HepG2 (cell line): ENCODE results near the gene GMEB2. TPM values are rescaled to one million over a fixed set of nuclear protein-coding genes. Genes with fewer than 3 reads are reported as not detected.

Experiments used
- AKAP8 ChIP-seq: sonication (generic); formaldehyde crosslinking; IDR thresholded peaks from 2 replicates; pipeline ENCODE4 v1.5.1; 2020; ENCODE audit warnings: mild to moderate bottlenecking, missing genetic modification reagents
- CCAR2 ChIP-seq: fragments of 200-400 bp; formaldehyde crosslinking; optimal IDR thresholded peaks from 2 replicates; pipeline ENCODE3; 2018; ENCODE audit warnings: low read depth, mild to moderate bottlenecking, low read length, moderate library complexity
- FOXC1 ChIP-seq: sonication (generic); formaldehyde crosslinking; IDR thresholded peaks from 2 replicates; pipeline ENCODE4 v1.8.0; 2022; ENCODE audit warnings: mild to moderate bottlenecking, missing genetic modification reagents, borderline replicate concordance
- GTF3A ChIP-seq: sonication (generic); formaldehyde crosslinking; conservative IDR thresholded peaks from 2 replicates; pipeline ENCODE4 v1.4.0; 2020; ENCODE audit warnings: mild to moderate bottlenecking, missing genetic modification reagents
- KDM5B ChIP-seq: sonication (generic); formaldehyde crosslinking; IDR thresholded peaks from 2 replicates; pipeline ENCODE4 v1.4.0; 2020; ENCODE audit warnings: missing genetic modification reagents, mild to moderate bottlenecking, borderline replicate concordance
- KDM6A ChIP-seq: IDR thresholded peaks from 2 replicates; pipeline ENCODE4 v1.6.1; 2016; ENCODE audit warnings: low read depth
- KLF12 ChIP-seq: sonication (generic); formaldehyde crosslinking; IDR thresholded peaks from 2 replicates; pipeline ENCODE4 v1.4.0; 2020; ENCODE audit warnings: missing genetic modification reagents, borderline replicate concordance
- MAF1 ChIP-seq: sonication (generic); formaldehyde crosslinking; IDR thresholded peaks from 2 replicates; pipeline ENCODE4 v1.5.0; 2020; ENCODE audit warnings: missing genetic modification reagents, borderline replicate concordance
- ONECUT2 ChIP-seq: sonication (generic); formaldehyde crosslinking; IDR thresholded peaks from 2 replicates; pipeline ENCODE4 v1.4.0; 2020; ENCODE audit warnings: missing genetic modification reagents
- RFX1 ChIP-seq: fragments of 450-650 bp; IDR thresholded peaks from 2 replicates; pipeline ENCODE4 v1.6.1; 2017
- SNAPC2 ChIP-seq: sonication (generic); formaldehyde crosslinking; IDR thresholded peaks from 2 replicates; pipeline ENCODE4 v1.8.1; 2022; ENCODE audit warnings: mild to moderate bottlenecking, missing genetic modification reagents
- TCF7L2 ChIP-seq: IDR thresholded peaks from 2 replicates; pipeline ENCODE4 v1.6.1; 2011; ENCODE audit warnings: mild to moderate bottlenecking, low read depth, low read length, moderate library complexity
- TOE1 ChIP-seq: sonication (generic); formaldehyde crosslinking; IDR thresholded peaks from 2 replicates; pipeline ENCODE4 v1.4.0; 2020; ENCODE audit warnings: mild to moderate bottlenecking, missing genetic modification reagents
- ZNF350 ChIP-seq: sonication (generic); formaldehyde crosslinking; IDR thresholded peaks from 2 replicates; pipeline ENCODE4 v1.4.0; 2020; ENCODE audit warnings: mild to moderate bottlenecking, low read depth, missing genetic modification reagents, borderline replicate concordance
- ZNF557 ChIP-seq: sonication (generic); formaldehyde crosslinking; IDR thresholded peaks from 2 replicates; pipeline ENCODE4 v1.4.0; 2020; ENCODE audit warnings: missing genetic modification reagents
- ZNF570 ChIP-seq: sonication (generic); formaldehyde crosslinking; IDR thresholded peaks from 2 replicates; pipeline ENCODE4 v1.4.0; 2020; ENCODE audit warnings: mild to moderate bottlenecking, missing genetic modification reagents, borderline replicate concordance
- ZNF724P ChIP-seq: sonication (generic); formaldehyde crosslinking; IDR thresholded peaks from 2 replicates; pipeline ENCODE4 v1.8.0; 2022; ENCODE audit warnings: missing genetic modification reagents, borderline replicate concordance
- ZNF83 ChIP-seq: sonication (generic); formaldehyde crosslinking; IDR thresholded peaks from 2 replicates; pipeline ENCODE4 v1.4.0; 2020; ENCODE audit warnings: missing genetic modification reagents, mild to moderate bottlenecking, borderline replicate concordance
- ZZZ3 ChIP-seq: sonication (generic); formaldehyde crosslinking; IDR thresholded peaks from 2 replicates; pipeline ENCODE4 v1.4.0; 2020; ENCODE audit warnings: missing genetic modification reagents, mild to moderate bottlenecking, borderline replicate concordance
- polyA plus RNA-seq, 8 experiments: library from polyadenylated mRNA; depleted of rRNA in 3 of 8; stranded (reverse) in 7 of 8; unstranded in 1 of 8; fragments of >200 nt; fragmentation: Illumina TruSeq in 4 of 8; extraction: Trizol in 4 of 8; gene quantifications; 2 replicates each; pipeline versions ENCODE4 v1.2.1 to v1.2.3, GENCODE V29; 2011 to 2016; ENCODE audit warnings: low read depth in 4 of 8, missing spikeins in 1 of 8, mixed read lengths in 1 of 8; ENCODE audit not compliant: insufficient read depth in 1 of 8
- total RNA-seq, 5 experiments: library from RNA; depleted of rRNA; stranded (reverse); fragments of >200 nt; fragmentation: Illumina TruSeq; extraction: Trizol; gene quantifications; 2 replicates each; pipeline ENCODE4 v1.2.3, GENCODE V29; 2016; ENCODE audit warnings: low read depth in 1 of 5
- TF ChIP-seq, protein P1 (sequence below): sonication (generic); formaldehyde crosslinking; IDR thresholded peaks from 2 replicates; pipeline ENCODE4 v1.5.0; 2020; ENCODE audit warnings: missing genetic modification reagents
- TF ChIP-seq, protein P2 (sequence below): IDR thresholded peaks from 2 replicates; pipeline ENCODE4 v1.6.1; 2016; ENCODE audit warnings: control low read depth
- TF ChIP-seq, protein P3 (sequence below): sonication (generic); formaldehyde crosslinking; IDR thresholded peaks from 2 replicates; pipeline ENCODE4 v1.4.0; 2020; ENCODE audit warnings: missing genetic modification reagents
- TF ChIP-seq, protein P4 (sequence below): sonication (generic); formaldehyde crosslinking; IDR thresholded peaks from 2 replicates; pipeline ENCODE4 v1.5.0; 2020; ENCODE audit warnings: mild to moderate bottlenecking, missing genetic modification reagents

Gene GMEB2
- total and polyA plus RNA-seq, 2 of the 13 experiments (the other 11 are each of a cell fraction or from before 2014, with no cell fraction given): 10.6 to 12.4 TPM

DNA sequence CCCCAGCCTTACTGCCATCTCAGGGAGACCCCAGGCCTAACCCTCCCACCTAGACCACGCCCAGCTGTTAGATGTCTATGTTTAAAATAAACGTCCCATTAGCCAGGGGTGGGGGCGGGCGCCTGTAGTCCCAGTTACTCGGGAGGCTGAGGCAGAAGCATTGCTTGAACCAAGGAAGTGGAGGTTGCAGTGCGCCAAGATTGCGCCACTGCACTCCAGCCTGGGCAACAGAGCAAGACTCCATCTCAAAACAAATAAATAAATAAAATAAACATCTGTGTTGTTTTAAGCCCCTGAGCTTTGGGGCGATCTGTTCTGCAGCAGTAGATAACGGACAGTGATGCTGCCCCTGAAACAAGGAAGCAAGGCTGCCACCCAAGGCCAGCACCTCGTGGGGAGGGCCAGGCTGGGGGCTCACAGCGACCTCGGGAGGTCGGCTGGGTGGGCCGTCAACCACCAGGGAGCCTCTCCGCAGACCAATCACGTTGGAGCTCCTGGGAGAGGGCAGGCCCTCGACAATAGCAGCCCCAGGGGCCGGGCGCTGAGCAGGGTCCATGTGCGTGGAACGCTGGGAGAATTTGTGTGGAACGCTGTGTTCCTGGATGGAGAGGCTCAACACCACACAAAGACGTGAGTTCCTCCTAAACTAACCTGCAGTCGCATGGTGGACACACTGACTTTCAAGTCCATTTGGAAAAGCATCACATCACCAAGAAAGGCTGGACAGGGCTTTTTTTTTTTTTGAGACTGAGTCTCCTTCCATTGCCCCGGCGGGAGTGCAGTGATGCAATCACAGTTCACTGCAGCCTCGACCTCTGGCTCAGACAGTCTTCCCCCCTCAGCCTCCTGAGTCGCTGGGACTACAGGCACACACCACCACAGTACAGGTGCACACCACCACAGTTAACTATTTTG, 51.8 kb downstream of the GMEB2 start (continued):
- TF ChIP-seq TCF7L2: no peak
- no peak for TF ChIP-seq ONECUT2 (CRISPR knock-in tag)
- TF ChIP-seq, protein P1, sequence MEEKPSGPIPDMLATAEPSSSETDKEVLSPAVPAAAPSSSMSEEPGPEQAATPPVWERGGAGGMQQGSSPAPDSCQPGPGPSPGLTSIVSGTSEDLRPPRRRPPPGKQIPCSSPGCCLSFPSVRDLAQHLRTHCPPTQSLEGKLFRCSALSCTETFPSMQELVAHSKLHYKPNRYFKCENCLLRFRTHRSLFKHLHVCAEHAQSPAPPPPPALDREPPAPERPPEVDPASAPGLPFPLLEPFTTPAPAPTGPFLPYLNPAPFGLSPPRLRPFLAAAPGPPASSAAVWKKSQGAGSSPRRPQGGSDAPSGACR (CRISPR knock-in tag): no peak; the same call in 1 of the 2 replicates
- no peak for TF ChIP-seq ZNF570 (CRISPR knock-in tag)
- no peak for TF ChIP-seq GTF3A
- TF ChIP-seq AKAP8: 0 out of 2 replicates have a peak, but pooled peaks have one; percentile 38
- no peak for TF ChIP-seq RFX1
- no peak for TF ChIP-seq KDM5B (CRISPR knock-in tag)
- TF ChIP-seq, protein P2, sequence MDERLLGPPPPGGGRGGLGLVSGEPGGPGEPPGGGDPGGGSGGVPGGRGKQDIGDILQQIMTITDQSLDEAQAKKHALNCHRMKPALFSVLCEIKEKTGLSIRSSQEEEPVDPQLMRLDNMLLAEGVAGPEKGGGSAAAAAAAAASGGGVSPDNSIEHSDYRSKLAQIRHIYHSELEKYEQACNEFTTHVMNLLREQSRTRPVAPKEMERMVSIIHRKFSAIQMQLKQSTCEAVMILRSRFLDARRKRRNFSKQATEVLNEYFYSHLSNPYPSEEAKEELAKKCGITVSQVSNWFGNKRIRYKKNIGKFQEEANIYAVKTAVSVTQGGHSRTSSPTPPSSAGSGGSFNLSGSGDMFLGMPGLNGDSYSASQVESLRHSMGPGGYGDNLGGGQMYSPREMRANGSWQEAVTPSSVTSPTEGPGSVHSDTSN: no peak
- TF ChIP-seq ZZZ3 (CRISPR knock-in tag): no peak
- TF ChIP-seq ZNF557 (CRISPR knock-in tag): no peak
- TF ChIP-seq, protein P3, sequence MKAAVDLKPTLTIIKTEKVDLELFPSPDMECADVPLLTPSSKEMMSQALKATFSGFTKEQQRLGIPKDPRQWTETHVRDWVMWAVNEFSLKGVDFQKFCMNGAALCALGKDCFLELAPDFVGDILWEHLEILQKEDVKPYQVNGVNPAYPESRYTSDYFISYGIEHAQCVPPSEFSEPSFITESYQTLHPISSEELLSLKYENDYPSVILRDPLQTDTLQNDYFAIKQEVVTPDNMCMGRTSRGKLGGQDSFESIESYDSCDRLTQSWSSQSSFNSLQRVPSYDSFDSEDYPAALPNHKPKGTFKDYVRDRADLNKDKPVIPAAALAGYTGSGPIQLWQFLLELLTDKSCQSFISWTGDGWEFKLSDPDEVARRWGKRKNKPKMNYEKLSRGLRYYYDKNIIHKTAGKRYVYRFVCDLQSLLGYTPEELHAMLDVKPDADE: no peak
- TF ChIP-seq SNAPC2: no peak; the same call in 1 of the 2 replicates
- peak; percentile 0 for TF ChIP-seq FOXC1 (CRISPR knock-in tag)
- no peak for TF ChIP-seq TOE1 (CRISPR knock-in tag)
- TF ChIP-seq MAF1: no peak
- TF ChIP-seq, protein P4, sequence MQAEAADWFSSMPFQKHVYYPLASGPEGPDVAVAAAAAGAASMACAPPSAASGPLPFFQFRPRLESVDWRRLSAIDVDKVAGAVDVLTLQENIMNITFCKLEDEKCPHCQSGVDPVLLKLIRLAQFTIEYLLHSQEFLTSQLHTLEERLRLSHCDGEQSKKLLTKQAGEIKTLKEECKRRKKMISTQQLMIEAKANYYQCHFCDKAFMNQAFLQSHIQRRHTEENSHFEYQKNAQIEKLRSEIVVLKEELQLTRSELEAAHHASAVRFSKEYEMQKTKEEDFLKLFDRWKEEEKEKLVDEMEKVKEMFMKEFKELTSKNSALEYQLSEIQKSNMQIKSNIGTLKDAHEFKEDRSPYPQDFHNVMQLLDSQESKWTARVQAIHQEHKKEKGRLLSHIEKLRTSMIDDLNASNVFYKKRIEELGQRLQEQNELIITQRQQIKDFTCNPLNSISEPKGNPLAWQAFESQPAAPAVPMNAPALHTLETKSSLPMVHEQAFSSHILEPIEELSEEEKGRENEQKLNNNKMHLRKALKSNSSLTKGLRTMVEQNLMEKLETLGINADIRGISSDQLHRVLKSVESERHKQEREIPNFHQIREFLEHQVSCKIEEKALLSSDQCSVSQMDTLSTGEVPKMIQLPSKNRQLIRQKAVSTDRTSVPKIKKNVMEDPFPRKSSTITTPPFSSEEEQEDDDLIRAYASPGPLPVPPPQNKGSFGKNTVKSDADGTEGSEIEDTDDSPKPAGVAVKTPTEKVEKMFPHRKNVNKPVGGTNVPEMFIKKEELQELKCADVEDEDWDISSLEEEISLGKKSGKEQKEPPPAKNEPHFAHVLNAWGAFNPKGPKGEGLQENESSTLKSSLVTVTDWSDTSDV (CRISPR knock-in tag): no peak; the same call in 1 of the 2 replicates
- no peak for TF ChIP-seq CCAR2
- TF ChIP-seq KLF12 (CRISPR knock-in tag): 0 out of 2 replicates have a peak, but pooled peaks have one; percentile 20
- 0 out of 2 replicates have a peak, but pooled peaks have one; percentile 32 for TF ChIP-seq ZNF350 (CRISPR knock-in tag)
- no peak for TF ChIP-seq KDM6A
- no peak for TF ChIP-seq ZNF83 (CRISPR knock-in tag)
- peak; percentile 6; the same call in 1 of the 2 replicates for TF ChIP-seq ZNF724P (CRISPR knock-in tag)
